ENCODE results near the gene MAP3K14. TPM values are rescaled to one million over a fixed set of nuclear protein-coding genes. Genes with fewer than 3 reads are reported as not detected.

MAP3K14 gene
- total RNA-seq, 2 donors from 2014 or later, result 12.5 to 16.1 TPM

DNA sequence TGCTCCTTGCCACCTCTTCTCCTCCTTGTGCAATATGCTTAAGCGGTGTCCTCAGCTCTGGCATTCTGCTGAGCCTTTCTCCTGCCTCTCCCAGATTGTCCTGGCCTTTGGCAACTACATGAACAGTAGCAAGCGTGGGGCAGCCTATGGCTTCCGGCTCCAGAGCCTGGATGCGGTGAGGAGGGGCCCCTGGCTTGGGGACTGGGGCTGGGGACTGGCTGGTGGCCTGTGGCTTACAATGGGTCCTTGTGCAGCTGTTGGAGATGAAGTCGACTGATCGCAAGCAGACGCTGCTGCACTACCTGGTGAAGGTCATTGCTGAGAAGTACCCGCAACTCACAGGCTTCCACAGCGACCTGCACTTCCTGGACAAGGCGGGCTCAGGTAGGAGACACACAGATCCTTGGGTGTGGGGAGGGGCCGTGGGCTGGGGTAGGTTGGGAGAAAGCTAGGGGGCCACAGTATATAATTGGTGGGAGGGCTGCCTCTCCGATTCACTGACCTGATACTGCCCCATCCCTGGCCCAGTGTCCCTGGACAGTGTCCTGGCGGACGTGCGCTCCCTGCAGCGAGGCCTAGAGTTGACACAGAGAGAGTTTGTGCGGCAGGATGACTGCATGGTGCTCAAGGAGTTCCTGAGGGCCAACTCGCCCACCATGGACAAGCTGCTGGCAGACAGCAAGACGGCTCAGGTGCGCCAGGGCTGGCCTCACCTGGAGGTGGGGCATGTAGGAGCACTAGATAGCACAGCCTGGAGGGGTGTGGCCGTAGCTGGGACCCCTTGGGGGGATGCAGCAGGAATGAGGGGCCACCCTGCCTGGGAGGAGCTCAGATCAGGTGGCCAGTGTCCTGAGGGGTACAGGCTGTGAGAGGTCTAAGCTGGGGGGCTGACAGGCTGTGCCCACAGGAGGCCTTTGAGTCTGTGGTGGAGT lies 71.8 kb downstream of the MAP3K14 start:
- WGBS, result 91% methylated on average over 20 of the region's 21 CpGs
- H3K27ac ChIP-seq, result no peak overlapping the region

DNA sequence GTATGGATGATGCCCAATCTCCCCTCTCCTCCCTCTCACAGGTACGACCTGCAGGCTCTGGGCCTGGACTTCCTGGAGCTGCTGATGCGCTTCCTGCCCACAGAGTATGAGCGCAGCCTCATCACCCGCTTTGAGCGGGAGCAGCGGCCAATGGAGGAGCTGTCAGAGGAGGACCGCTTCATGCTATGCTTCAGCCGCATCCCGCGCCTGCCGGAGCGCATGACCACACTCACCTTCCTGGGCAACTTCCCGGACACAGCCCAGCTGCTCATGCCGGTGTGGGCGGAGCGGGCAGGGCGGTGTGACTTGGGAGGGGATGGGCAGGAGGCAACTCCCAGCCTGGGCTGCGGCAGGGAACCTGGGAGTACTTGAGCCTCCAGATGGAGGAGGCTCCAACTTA lies 73.1 kb downstream of the MAP3K14 start:
- Histone ChIP-seq H3K4me1 (replicated peaks) (peaks cover 14% of the 10 kb centered on the region), H3K9me3 (no peaks in the 10 kb centered on the region), H3K27ac (no peak overlapping the region), H3K36me3 (no peaks in the 10 kb centered on the region), H3K4me3 (no peak overlapping the region), H3K27me3 (replicated peaks; ENCODE audit: insufficient read depth) (no peaks in the 10 kb centered on the region)
- intact Hi-C loops (cut with DNase I), result no loop called here
- DNase-seq (ENCODE audit: low spot score), result no peak
- 94% methylated on average over 13 of the region's 18 CpGs for WGBS
- TF ChIP-seq POLR2A (IDR thresholded peaks at IDR 0.05) (no peak), POLR2AphosphoS5 (IDR thresholded peaks at IDR 0.05) (no peak), CTCF (IDR thresholded peaks at IDR 0.05) (no peak)

More for the DNA sequence above, 71.8 kb downstream of the MAP3K14 start:
- no peak overlapping the region for H3K4me3 ChIP-seq
- H3K27me3 ChIP-seq (replicated peaks; ENCODE audit: insufficient read depth), result no peaks in the 10 kb centered on the region
- H3K9me3 ChIP-seq, result no peaks in the 10 kb centered on the region
- H3K4me1 ChIP-seq (replicated peaks), result peaks cover 14% of the 10 kb centered on the region
- no peaks in the 10 kb centered on the region for H3K36me3 ChIP-seq
- TF ChIP-seq POLR2A (IDR thresholded peaks at IDR 0.05) (no peak), CTCF (IDR thresholded peaks at IDR 0.05) (no peak), POLR2AphosphoS5 (IDR thresholded peaks at IDR 0.05) (no peak)
- intact Hi-C loops (cut with DNase I), result no loop called here
- DNase-seq (ENCODE audit: low spot score), result no peak

DNA sequence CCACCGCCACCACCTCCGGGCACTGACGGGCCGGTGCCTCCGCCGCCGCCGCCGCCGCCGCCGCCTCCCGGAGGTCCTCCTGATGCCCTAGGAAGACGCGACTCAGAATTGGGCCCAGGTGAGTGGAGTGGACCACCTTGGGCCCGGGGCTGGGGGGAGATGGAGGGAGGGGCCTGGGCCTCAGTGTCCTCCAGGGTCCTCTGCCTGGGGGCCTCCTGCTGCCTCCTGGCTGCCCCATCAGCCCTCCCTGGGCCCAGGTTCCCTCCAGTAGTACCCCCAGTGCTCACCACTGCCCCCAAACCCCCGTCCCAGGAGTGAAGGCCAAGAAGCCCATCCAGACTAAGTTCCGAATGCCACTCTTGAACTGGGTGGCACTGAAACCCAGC lies 74.8 kb downstream of the MAP3K14 start:
- WGBS, result 9% methylated on average over 15 of the region's 18 CpGs
- Histone ChIP-seq H3K27me3 (replicated peaks; ENCODE audit: insufficient read depth) (no peaks in the 10 kb centered on the region), H3K4me3 (peak overlapping the region; percentile 29 to 36), H3K27ac (peak overlapping the region; percentile 31 to 53), H3K4me1 (replicated peaks) (peaks cover 14% of the 10 kb centered on the region), H3K36me3 (no peaks in the 10 kb centered on the region), H3K9me3 (no peaks in the 10 kb centered on the region)
- TF ChIP-seq POLR2AphosphoS5 (IDR thresholded peaks at IDR 0.05), result no peak
- TF ChIP-seq CTCF (IDR thresholded peaks at IDR 0.05), result no peak
- DNase-seq (ENCODE audit: low spot score), result no peak
- intact Hi-C loops (cut with DNase I), result no loop called here

- 20% methylated on average over 38 of the region's 62 CpGs for WGBS
- H3K36me3 ChIP-seq, result no peaks in the 10 kb centered on the region
- intact Hi-C loops (cut with DNase I), result no loop called here
- DNase-seq (ENCODE audit: low spot score), result peak; percentile 74
- peak overlapping the region; percentile 29 to 36 for H3K4me3 ChIP-seq
- no peaks in the 10 kb centered on the region for H3K27me3 ChIP-seq (replicated peaks; ENCODE audit: insufficient read depth)
- H3K4me1 ChIP-seq (replicated peaks), result peaks cover 10% of the 10 kb centered on the region
- no peak for TF ChIP-seq CTCF (IDR thresholded peaks at IDR 0.05)
- TF ChIP-seq POLR2AphosphoS5 (IDR thresholded peaks at IDR 0.05), result no peak
- TF ChIP-seq POLR2A (IDR thresholded peaks at IDR 0.05), result peak; percentile 21
- H3K27ac ChIP-seq, result peak overlapping the region; percentile 53 to 58
- no peaks in the 10 kb centered on the region for H3K9me3 ChIP-seq
Measured at GRCh38 chr17:45241328-45242028, 75.3 kb downstream of the MAP3K14 start.

All from prostate gland (tissue), 2 donors.